ENCODE measurements around the gene COG8.
"Not testable (repeated sequence)": the region's sequence is repeated elsewhere in the genome, so short reads cannot be mapped to it uniquely, and the experiment has no call there.

The COG8 gene

GRCh38 chr16:69301187-69301586 is 38.2 kb downstream of the COG8 start:
- no peak overlapping the region for H3K9ac ChIP-seq (ENCODE audit: low read length)
- no peaks in the 10 kb centered on the region for H3K4me1 ChIP-seq (ENCODE audit: control insufficient read depth, low read depth, low read length)
- H3K9me3 ChIP-seq (ENCODE audit: control insufficient read depth, low read depth, low read length), result no peaks in the 10 kb centered on the region
- no peak overlapping the region for H3K4me3 ChIP-seq (ENCODE audit: low read length)
- peaks cover 12% of the 10 kb centered on the region for H3K36me3 ChIP-seq (ENCODE audit: control insufficient read depth, low read depth, low read length)
- no peaks in the 10 kb centered on the region for H3K27me3 ChIP-seq (ENCODE audit: control insufficient read depth, insufficient read depth, low read length)
- H3K27ac ChIP-seq (ENCODE audit: low read length), result no peak overlapping the region

GRCh38 chr16:69298261-69298660 is 41.1 kb downstream of the COG8 start:
- no peaks in the 10 kb centered on the region for H3K4me1 ChIP-seq (ENCODE audit: control insufficient read depth, low read depth, low read length)
- no peak overlapping the region for H3K27ac ChIP-seq (ENCODE audit: low read length)
- peaks cover 8% of the 10 kb centered on the region for H3K36me3 ChIP-seq (ENCODE audit: control insufficient read depth, low read depth, low read length)
- H3K9me3 ChIP-seq (ENCODE audit: control insufficient read depth, low read depth, low read length), result no peaks in the 10 kb centered on the region
- no peak overlapping the region for H3K4me3 ChIP-seq (ENCODE audit: low read length)
- no peaks in the 10 kb centered on the region for H3K27me3 ChIP-seq (ENCODE audit: control insufficient read depth, insufficient read depth, low read length)
- H3K9ac ChIP-seq (ENCODE audit: low read length), result no peak overlapping the region

DNA sequence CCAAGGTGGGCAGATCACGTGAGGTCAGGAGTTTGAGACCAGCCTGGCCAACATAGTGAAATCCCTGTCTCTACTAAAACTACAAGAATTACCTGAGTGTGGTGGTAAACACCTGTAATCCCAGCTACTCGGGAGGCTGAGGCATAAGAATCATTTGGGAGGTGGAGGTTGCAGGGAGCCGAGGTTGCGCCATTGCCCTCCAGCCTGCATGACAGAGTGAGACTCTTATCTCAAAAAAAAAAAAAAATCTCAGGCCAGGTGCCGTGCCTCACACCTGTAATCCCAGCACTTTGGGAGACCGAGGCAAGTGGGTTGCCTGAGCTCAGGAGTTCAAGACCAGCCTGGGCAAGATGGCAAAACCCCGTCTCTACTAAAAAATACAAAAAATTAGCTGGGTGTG is 42.6 kb downstream of the COG8 start:
- not testable (repeated sequence) for H3K9me3 ChIP-seq (ENCODE audit: control insufficient read depth, low read depth, low read length); H3K9ac ChIP-seq (ENCODE audit: low read length); H3K27me3 ChIP-seq (ENCODE audit: control insufficient read depth, insufficient read depth, low read length); H3K4me1 ChIP-seq (ENCODE audit: control insufficient read depth, low read depth, low read length); H3K36me3 ChIP-seq (ENCODE audit: control insufficient read depth, low read depth, low read length); H3K27ac ChIP-seq (ENCODE audit: low read length); H3K4me3 ChIP-seq (ENCODE audit: low read length)

GRCh38 chr16:69294051-69294450 is 45.3 kb downstream of the COG8 start:
- Histone ChIP-seq H3K4me1 (ENCODE audit: control insufficient read depth, low read depth, low read length) (no peaks in the 10 kb centered on the region), H3K27ac (ENCODE audit: low read length) (no peak overlapping the region), H3K27me3 (ENCODE audit: control insufficient read depth, insufficient read depth, low read length) (no peaks in the 10 kb centered on the region), H3K4me3 (ENCODE audit: low read length) (no peak overlapping the region), H3K9me3 (ENCODE audit: control insufficient read depth, low read depth, low read length) (no peaks in the 10 kb centered on the region), H3K36me3 (ENCODE audit: control insufficient read depth, low read depth, low read length) (no peaks in the 10 kb centered on the region), H3K9ac (ENCODE audit: low read length) (no peak overlapping the region)

DNA sequence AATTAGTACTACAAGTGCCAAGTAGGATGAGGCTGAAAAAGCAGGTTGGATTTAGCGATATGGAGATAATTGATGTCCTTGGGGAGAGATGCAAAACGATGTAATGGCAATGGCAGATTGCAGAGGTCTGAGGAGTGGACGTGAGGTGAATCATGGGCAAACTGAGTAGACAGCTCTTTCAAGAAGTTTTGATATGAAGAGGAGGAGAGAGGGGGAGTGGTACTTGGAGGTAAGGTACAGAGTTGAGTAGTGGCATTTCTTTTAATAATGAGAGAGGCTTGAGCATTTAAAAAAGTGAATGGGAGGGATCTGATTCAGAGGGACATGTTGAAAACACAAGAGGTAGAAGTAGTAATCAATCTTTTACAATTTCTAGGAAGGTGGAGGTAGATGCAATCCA is 46.0 kb downstream of the COG8 start:
- H3K9me3 ChIP-seq (ENCODE audit: control insufficient read depth, low read depth, low read length), result no peaks in the 10 kb centered on the region
- no peaks in the 10 kb centered on the region for H3K4me1 ChIP-seq (ENCODE audit: control insufficient read depth, low read depth, low read length)
- H3K27ac ChIP-seq (ENCODE audit: low read length), result no peak overlapping the region
- no peaks in the 10 kb centered on the region for H3K36me3 ChIP-seq (ENCODE audit: control insufficient read depth, low read depth, low read length)
- H3K9ac ChIP-seq (ENCODE audit: low read length), result no peak overlapping the region
- H3K27me3 ChIP-seq (ENCODE audit: control insufficient read depth, insufficient read depth, low read length), result no peaks in the 10 kb centered on the region
- no peak overlapping the region for H3K4me3 ChIP-seq (ENCODE audit: low read length)

- not testable (repeated sequence) for H3K27ac ChIP-seq (ENCODE audit: low read length); H3K9ac ChIP-seq (ENCODE audit: low read length); H3K4me1 ChIP-seq (ENCODE audit: control insufficient read depth, low read depth, low read length); H3K27me3 ChIP-seq (ENCODE audit: control insufficient read depth, insufficient read depth, low read length); H3K4me3 ChIP-seq (ENCODE audit: low read length); H3K9me3 ChIP-seq (ENCODE audit: control insufficient read depth, low read depth, low read length); H3K36me3 ChIP-seq (ENCODE audit: control insufficient read depth, low read depth, low read length)
These were observed 47.7 kb downstream of the COG8 start for GRCh38 chr16:69291657-69292056.

GRCh38 chr16:69286941-69287713 is 52.2 kb downstream of the COG8 start:
- Histone ChIP-seq H3K9me3 (ENCODE audit: control insufficient read depth, low read depth, low read length) (no peaks in the 10 kb centered on the region), H3K4me1 (ENCODE audit: control insufficient read depth, low read depth, low read length) (no peaks in the 10 kb centered on the region), H3K4me3 (ENCODE audit: low read length) (no peak overlapping the region), H3K27me3 (ENCODE audit: control insufficient read depth, insufficient read depth, low read length) (no peaks in the 10 kb centered on the region), H3K27ac (ENCODE audit: low read length) (no peak overlapping the region), H3K36me3 (ENCODE audit: control insufficient read depth, low read depth, low read length) (peaks cover 8% of the 10 kb centered on the region), H3K9ac (ENCODE audit: low read length) (no peak overlapping the region)

GRCh38 chr16:69285240-69285639 is 54.1 kb downstream of the COG8 start:
- no peaks in the 10 kb centered on the region for H3K4me1 ChIP-seq (ENCODE audit: control insufficient read depth, low read depth, low read length)
- no peak overlapping the region for H3K27ac ChIP-seq (ENCODE audit: low read length)
- no peak overlapping the region for H3K4me3 ChIP-seq (ENCODE audit: low read length)
- H3K27me3 ChIP-seq (ENCODE audit: control insufficient read depth, insufficient read depth, low read length), result no peaks in the 10 kb centered on the region
- no peaks in the 10 kb centered on the region for H3K9me3 ChIP-seq (ENCODE audit: control insufficient read depth, low read depth, low read length)
- peaks cover 8% of the 10 kb centered on the region for H3K36me3 ChIP-seq (ENCODE audit: control insufficient read depth, low read depth, low read length)
- no peak overlapping the region for H3K9ac ChIP-seq (ENCODE audit: low read length)

- H3K4me3 ChIP-seq (ENCODE audit: low read length), result no peak overlapping the region
- no peak overlapping the region for H3K9ac ChIP-seq (ENCODE audit: low read length)
- H3K4me1 ChIP-seq (ENCODE audit: control insufficient read depth, low read depth, low read length), result no peaks in the 10 kb centered on the region
- H3K27me3 ChIP-seq (ENCODE audit: control insufficient read depth, insufficient read depth, low read length), result no peaks in the 10 kb centered on the region
- H3K9me3 ChIP-seq (ENCODE audit: control insufficient read depth, low read depth, low read length), result no peaks in the 10 kb centered on the region
- no peak overlapping the region for H3K27ac ChIP-seq (ENCODE audit: low read length)
- peaks cover 8% of the 10 kb centered on the region for H3K36me3 ChIP-seq (ENCODE audit: control insufficient read depth, low read depth, low read length)
These were observed 55.5 kb downstream of the COG8 start for GRCh38 chr16:69283851-69284250.

- Histone ChIP-seq H3K4me1 (ENCODE audit: control insufficient read depth, low read depth, low read length) (no peaks in the 10 kb centered on the region), H3K27ac (ENCODE audit: low read length) (no peak overlapping the region), H3K4me3 (ENCODE audit: low read length) (no peak overlapping the region), H3K9me3 (ENCODE audit: control insufficient read depth, low read depth, low read length) (no peaks in the 10 kb centered on the region), H3K36me3 (ENCODE audit: control insufficient read depth, low read depth, low read length) (peaks cover 3% of the 10 kb centered on the region), H3K9ac (ENCODE audit: low read length) (no peak overlapping the region), H3K27me3 (ENCODE audit: control insufficient read depth, insufficient read depth, low read length) (no peaks in the 10 kb centered on the region)
These were observed 62.0 kb downstream of the COG8 start for GRCh38 chr16:69277413-69277812.
